Amniotic stem cell (primary cell): ENCODE measurements around the gene FAM184B.

ENCODE experiments used
- DNase-seq: peaks from one replicate; lab custom pipeline; 2025; lab: John Stamatoyannopoulos, UW

The FAM184B gene

GRCh38 chr4:17781300-17782287 is at the start of gene FAM184B:
Gene FAM184B (minus strand): TSS chr4:17781621. CDS start chr4:17781299, 322 bp downstream.
- DNase-seq, result no peak

- no peak for DNase-seq
Observed at GRCh38 chr4:17823871-17824669, 42.6 kb upstream of the FAM184B start.

- peak; percentile 22 for DNase-seq
Observed at GRCh38 chr4:17817027-17817426, 35.6 kb upstream of the FAM184B start.

- no peak for DNase-seq
Observed at GRCh38 chr4:17816142-17816541, 34.7 kb upstream of the FAM184B start.

GRCh38 chr4:17814140-17814539 is 32.7 kb upstream of the FAM184B start:
- no peak for DNase-seq

- DNase-seq, result no peak
Observed at GRCh38 chr4:17812801-17813200, 31.4 kb upstream of the FAM184B start.

GRCh38 chr4:17812125-17812524 is 30.7 kb upstream of the FAM184B start:
- DNase-seq, result no peak

GRCh38 chr4:17811078-17811603 is 29.7 kb upstream of the FAM184B start:
- DNase-seq, result no peak

- peak; percentile 98 for DNase-seq
Observed at GRCh38 chr4:17810260-17811077, 29.0 kb upstream of the FAM184B start, which contains the start of the genes DCAF16 and NCAPG. Gene DCAF16 (minus strand): TSS chr4:17810757. CDS start chr4:17804141, 6,616 bp downstream. Gene NCAPG (plus strand): TSS chr4:17810979. CDS start chr4:17811078, 99 bp downstream.

GRCh38 chr4:17809667-17810066 is 28.2 kb upstream of the FAM184B start:
- no peak for DNase-seq

GRCh38 chr4:17807446-17807845 is 26.0 kb upstream of the FAM184B start:
- DNase-seq, result no peak

- no peak for DNase-seq
Observed at GRCh38 chr4:17805580-17806155, 24.2 kb upstream of the FAM184B start.

- no peak for DNase-seq
Observed at GRCh38 chr4:17797808-17798207, 16.4 kb upstream of the FAM184B start.

- no peak for DNase-seq
Observed at GRCh38 chr4:17794730-17795129, 13.3 kb upstream of the FAM184B start.

GRCh38 chr4:17788956-17789355 is 7.5 kb upstream of the FAM184B start:
- DNase-seq, result no peak

- no peak for DNase-seq
Observed at GRCh38 chr4:17787315-17787714, 5.9 kb upstream of the FAM184B start.

- DNase-seq, result no peak
Observed at GRCh38 chr4:17786567-17786966, 5.1 kb upstream of the FAM184B start.

- DNase-seq, result no peak
Observed at GRCh38 chr4:17785858-17786257, 4.4 kb upstream of the FAM184B start.

GRCh38 chr4:17780501-17781299 is 721 bp downstream of the FAM184B start:
- no peak for DNase-seq

GRCh38 chr4:17778431-17778830 is 3.0 kb downstream of the FAM184B start:
- DNase-seq, result no peak
